GM12873 (cell line): ENCODE results near the gene CLTC.

ENCODE experiments used
- TF ChIP-seq, protein P1 (sequence below): IDR thresholded peaks from 2 replicates; pipeline ENCODE4 v1.5.1; 2012; ENCODE audit warnings: low read depth, mild to moderate bottlenecking, moderate library complexity, low read length, control low read depth; ENCODE audit not compliant: insufficient read depth; ENCODE audit errors: missing control alignments

CLTC gene

DNA sequence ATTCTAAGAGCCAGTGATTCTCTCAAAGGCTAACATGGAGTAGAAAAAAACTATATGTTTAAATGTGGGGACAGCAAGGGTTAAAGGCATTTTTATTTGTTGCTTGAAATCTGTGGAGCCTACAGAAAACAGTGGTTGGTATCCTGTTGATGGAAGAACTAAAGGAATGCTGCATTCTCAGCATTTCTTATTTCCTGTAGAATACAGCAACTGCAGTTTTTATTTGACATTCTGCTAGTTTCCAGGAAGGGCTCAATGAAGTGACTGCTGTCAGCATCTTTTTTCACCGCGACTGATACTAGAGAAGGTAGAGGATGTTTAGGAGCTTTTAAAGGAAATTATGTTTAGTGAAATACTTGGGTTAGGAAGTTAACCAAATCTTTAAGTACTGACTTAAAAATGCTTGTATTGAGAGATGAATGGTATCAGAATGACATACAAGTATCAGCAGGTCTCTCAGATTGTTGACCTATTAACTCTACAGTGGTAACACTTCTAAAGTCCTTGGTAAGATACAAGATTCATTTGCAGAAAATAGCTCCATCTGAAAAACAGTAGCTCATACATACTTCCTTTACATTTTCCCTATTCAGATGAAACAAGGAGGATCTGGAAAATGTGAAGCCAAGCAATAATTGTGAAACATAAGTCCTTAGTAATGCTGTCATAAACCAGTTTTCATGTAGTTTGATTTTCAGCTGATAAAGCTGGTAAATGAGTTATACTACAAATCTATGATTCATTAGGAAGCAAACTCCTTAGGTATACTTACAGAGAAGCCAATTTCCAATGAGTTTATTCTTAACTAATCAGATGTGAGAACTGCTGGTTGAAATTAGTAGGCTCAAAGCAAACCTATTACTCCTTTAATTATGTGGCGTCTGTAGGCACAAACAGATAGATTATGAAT is 15.2 kb downstream of the CLTC start:
- TF ChIP-seq, protein P1, sequence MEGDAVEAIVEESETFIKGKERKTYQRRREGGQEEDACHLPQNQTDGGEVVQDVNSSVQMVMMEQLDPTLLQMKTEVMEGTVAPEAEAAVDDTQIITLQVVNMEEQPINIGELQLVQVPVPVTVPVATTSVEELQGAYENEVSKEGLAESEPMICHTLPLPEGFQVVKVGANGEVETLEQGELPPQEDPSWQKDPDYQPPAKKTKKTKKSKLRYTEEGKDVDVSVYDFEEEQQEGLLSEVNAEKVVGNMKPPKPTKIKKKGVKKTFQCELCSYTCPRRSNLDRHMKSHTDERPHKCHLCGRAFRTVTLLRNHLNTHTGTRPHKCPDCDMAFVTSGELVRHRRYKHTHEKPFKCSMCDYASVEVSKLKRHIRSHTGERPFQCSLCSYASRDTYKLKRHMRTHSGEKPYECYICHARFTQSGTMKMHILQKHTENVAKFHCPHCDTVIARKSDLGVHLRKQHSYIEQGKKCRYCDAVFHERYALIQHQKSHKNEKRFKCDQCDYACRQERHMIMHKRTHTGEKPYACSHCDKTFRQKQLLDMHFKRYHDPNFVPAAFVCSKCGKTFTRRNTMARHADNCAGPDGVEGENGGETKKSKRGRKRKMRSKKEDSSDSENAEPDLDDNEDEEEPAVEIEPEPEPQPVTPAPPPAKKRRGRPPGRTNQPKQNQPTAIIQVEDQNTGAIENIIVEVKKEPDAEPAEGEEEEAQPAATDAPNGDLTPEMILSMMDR: no peak

DNA sequence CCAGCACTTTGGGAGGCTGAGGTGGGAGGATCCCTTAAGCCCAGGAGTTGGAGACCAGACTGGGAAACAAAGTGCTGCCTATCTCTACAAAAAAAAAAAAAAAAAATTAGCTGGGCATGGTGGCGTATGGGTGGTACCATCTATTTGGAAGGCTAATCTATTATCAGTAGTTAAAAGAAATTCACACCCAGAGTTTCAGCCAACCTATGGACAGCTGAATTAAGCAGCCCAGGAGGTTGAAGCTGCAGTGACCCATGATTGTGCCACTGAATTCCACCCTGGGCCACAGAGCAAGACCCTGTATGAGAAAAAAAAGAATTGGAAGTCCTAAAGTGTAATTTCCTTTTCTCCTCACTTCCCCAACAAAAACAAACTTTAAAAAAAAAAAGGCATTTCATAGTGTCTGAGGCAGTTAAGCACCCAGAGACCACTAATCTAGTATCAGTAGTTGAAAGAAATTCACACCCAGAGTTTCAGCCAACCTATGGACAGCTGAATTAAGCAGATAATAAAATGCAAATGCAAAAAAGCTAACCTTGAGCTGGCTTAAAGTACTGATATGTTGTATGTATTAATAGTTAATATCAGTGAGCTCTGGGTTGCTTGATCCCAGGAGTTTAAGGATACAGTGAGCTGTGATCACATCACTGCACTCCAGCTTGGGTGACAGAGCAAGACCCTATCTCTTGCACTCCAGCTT is 18.1 kb downstream of the CLTC start:
- TF ChIP-seq, protein P1: no peak

DNA sequence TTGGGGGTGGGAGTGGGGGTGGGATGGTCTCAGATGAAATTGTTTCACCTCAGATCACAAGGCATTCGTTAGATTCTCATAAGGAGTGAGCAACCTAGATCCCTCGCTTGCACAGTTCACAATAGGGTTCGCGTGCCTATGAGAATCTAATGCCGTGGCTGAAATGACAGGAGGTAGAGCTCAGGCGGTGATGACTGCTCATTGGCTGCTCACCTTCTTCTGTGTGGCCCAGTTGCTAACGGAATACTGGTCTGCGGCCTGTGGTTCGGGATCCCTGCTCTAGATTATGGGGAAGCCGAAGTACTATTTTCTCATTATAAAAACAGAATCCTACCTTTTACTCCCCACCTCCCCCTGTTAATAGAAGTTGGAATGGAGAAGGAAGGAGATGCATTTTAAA is 18.9 kb downstream of the CLTC start:
- TF ChIP-seq, protein P1: no peak

DNA sequence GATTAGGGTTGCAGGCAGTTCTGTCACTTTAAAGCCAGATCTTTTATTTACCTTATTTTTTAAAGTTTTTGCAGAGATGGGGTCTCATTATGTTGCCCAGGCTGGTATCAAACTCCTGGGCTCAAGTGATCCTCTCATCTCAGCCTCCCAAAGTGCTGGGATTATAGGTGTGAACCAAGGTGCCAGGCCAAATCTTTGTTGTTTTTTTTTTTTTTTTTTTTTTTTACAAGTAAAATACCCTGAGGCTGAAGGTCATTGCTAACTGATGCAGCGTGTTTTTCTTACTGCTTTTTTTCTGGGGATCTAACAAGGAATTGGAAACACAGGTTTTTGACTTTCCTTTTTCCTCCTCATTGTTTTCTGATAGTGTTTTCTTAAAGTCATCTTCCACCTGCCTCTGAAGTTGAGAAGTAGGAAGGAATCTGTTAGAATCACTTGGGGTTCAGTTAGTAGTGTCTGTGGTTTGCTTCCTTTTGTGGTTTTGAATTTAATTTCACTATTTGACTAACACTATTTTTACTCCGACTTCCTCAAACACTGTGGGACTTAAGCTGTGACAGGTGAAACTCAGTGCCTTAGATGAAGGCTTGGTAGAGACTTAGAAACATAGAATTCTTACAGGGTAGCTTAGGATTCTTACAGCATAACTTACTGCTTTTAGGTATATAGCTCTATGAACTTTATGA is 22.2 kb downstream of the CLTC start:
- TF ChIP-seq, protein P1: no peak

DNA sequence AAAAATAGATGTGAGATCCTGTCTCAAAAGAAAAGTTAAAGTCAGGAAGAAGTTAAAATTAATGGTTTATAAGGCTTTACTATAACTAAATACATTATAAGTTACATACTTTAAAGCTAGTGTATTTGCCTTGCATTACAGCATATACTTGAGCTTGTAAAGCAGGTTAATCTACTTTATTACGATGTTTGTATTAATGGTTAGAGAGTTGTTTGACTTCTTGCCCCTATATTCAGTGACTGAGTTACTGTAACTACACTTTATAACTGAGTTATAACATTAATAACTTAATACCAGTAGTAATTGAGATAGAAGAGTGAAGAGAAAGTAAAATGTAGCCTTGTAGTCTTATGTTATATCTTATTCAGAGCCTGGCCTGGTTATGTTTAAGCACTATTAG is 22.9 kb downstream of the CLTC start:
- TF ChIP-seq, protein P1: no peak

DNA sequence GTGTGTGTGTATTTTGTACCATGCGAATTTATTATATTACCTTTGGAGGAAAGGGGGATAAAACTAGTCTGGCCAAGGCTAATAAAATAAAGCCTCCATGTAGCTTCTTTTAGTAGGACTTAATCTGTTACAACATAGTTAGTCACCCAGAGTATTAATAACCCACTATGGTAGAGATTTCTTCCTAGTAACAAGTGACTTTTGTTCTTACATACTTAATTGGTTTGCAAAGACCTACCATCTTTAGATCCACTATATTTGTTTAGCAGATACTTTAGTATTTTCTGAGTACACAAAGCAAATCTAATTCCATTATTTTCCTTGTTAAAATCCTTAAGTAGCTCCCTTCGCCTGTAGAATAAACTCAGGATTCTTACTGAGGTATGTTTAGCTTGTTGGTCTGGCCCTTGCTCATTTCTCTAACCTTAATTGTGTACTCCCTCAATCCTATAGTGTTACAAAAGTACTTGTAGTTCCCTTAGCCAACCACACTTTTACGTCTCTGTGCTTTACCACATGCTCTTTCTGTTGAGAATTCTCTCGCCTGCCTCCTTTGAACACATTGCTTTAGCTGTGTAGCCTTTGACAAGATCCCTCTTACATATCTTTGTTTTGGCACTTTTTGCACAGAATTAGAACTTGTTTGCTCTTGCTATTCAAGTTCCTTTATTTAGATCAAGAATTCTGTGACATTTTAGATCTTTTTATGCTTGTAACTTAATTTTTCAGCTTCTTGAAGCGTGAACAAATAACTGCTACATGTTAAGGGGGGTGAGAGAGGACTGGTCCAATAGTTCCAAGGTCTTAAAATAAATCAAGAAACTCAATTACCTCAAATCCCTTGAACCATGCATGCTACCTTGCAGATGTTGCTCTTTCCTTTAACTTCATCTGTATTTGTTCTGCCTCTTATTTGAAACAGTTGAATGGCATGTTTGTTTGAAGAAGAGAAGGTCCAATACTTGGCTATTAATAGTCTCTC is 23.8 kb downstream of the CLTC start:
- TF ChIP-seq, protein P1: no peak
